ENCODE results near the gene MOV10L1. TPM values are rescaled to one million over a fixed set of nuclear protein-coding genes. Genes with fewer than 3 reads are reported as not detected.
A peak's percentile ranks its signal among the peaks of the same experiment; 100 is the strongest.

MOV10L1 gene
- total and polyA plus RNA-seq, 12 donors: 0.16 to 0.42 (median 0.26) TPM; not detected in 8

- Histone ChIP-seq H3K36me3 (peaks cover 0 to 95% (median 40%) of the 10 kb centered on the region in 9 donors), H3K4me1 (peaks cover 13 to 31% (median 20%) of the 10 kb centered on the region in 9 donors), H3K27ac (no peak overlapping the region), H3K9me3 (no peaks in the 10 kb centered on the region), H3K4me3 (no peak overlapping the region), H3K27me3 (no peaks in the 10 kb centered on the region)
- peak in 1 of 8 donors; percentile 8 for ATAC-seq
- no peak for TF ChIP-seq CTCF (IDR thresholded peaks at IDR 0.05)
- 87 to 93% methylated on average over 31 to 32 of the region's 32 CpGs for WGBS, 2 donors
- no peak for DNase-seq
- intact Hi-C loops (cut with DNase I): loop anchor here in 3 of 10 donors (1.0 to 5.0 kb wide), 3 partner anchors 63 to 64 kb away; no protein-coding TSS in a partner anchor
Measured at GRCh38 chr22:50210378-50211139, 120.8 kb downstream of the MOV10L1 start.

DNA sequence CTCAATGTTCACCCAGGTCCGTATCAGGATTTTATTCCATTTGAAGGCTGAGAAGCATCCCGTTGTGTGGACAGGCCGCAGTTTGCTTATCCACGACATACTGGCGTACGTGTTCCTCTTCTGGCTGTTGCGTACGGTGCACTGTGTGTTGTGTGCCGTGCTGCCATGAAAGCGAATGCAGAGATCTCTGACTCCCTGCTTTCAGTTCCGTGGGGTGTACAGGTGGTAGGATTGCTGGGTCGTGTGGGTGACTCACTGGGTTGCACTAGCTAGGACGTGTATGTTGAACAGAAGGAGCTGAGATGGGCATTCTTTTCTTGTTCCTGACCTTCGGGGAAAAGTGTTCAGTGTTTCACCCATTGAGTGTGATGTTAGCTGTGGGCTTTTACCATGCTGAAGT lies 121.3 kb downstream of the MOV10L1 start:
- peaks cover 0 to 95% (median 45%) of the 10 kb centered on the region in 9 donors for H3K36me3 ChIP-seq
- H3K27me3 ChIP-seq: no peaks in the 10 kb centered on the region
- no peak overlapping the region for H3K27ac ChIP-seq
- no peak overlapping the region for H3K4me3 ChIP-seq
- 87 to 91% methylated on average over 14 of the region's 14 CpGs for WGBS, 2 donors
- peaks cover 9 to 31% (median 14%) of the 10 kb centered on the region in 9 donors for H3K4me1 ChIP-seq
- TF ChIP-seq CTCF (IDR thresholded peaks at IDR 0.05): no peak
- H3K9me3 ChIP-seq: no peaks in the 10 kb centered on the region
- DNase-seq (no peak), ATAC-seq (no peak)
- intact Hi-C loops (cut with DNase I): loop anchor here in 2 of 10 donors (2.0 to 5.0 kb wide), 2 partner anchors 64 kb away; no protein-coding TSS in a partner anchor

Other genes starting within 250 kb of the MOV10L1 start
- 1 to 10 TPM; 3.5 to 5.9 (median 4.4) TPM for gene ZBED4, start 236.2 kb upstream of the MOV10L1 start, total RNA-seq
- 1 to 10 TPM; 2.6 to 3.2 TPM for gene ZBED4, start 236.2 kb upstream of the MOV10L1 start, polyA plus RNA-seq
- 10 to 100 TPM in 9 of 10 donors, 1 to 10 TPM in 1; 9.6 to 19.8 (median 16.0) TPM for gene ALG12, start 171.6 kb upstream of the MOV10L1 start, total RNA-seq
- gene ALG12, start 171.6 kb upstream of the MOV10L1 start, polyA plus RNA-seq: 10 to 100 TPM in 1 of 2 donors, 1 to 10 TPM in 1; 9.7 to 10.4 TPM
- 10 to 100 TPM; 13.0 to 32.5 (median 19.2) TPM for gene CRELD2, start 171.4 kb upstream of the MOV10L1 start, total RNA-seq
- 10 to 100 TPM; 11.0 to 90.0 TPM for gene CRELD2, start 171.4 kb upstream of the MOV10L1 start, polyA plus RNA-seq
- gene PIM3, start 129.2 kb upstream of the MOV10L1 start, total RNA-seq: 10 to 100 TPM; 27.4 to 81.6 (median 41.6) TPM
- gene PIM3, start 129.2 kb upstream of the MOV10L1 start, polyA plus RNA-seq: 10 to 100 TPM; 43.9 to 62.0 TPM
- under 1 TPM in 1 of 10 donors, not detected in 9; 0.11 TPM for gene IL17REL, start 77.2 kb upstream of the MOV10L1 start, total RNA-seq
- not detected for gene IL17REL, start 77.2 kb upstream of the MOV10L1 start, polyA plus RNA-seq
- gene TTLL8, start 31.7 kb upstream of the MOV10L1 start, total RNA-seq: not detected
- gene TTLL8, start 31.7 kb upstream of the MOV10L1 start, polyA plus RNA-seq: not detected
- gene MLC1, start 4.6 kb upstream of the MOV10L1 start, total RNA-seq: 1 to 10 TPM in 1 of 10 donors, under 1 TPM in 5, not detected in 4; 0.11 to 1.6 (median 0.37) TPM
- under 1 TPM; 0.03 to 0.07 TPM for gene MLC1, start 4.6 kb upstream of the MOV10L1 start, polyA plus RNA-seq
- gene PANX2, start 80.7 kb downstream of the MOV10L1 start, total RNA-seq: under 1 TPM in 7 of 10 donors, not detected in 3; 0.15 to 0.61 (median 0.22) TPM
- under 1 TPM; 0.07 to 0.09 TPM for gene PANX2, start 80.7 kb downstream of the MOV10L1 start, polyA plus RNA-seq
- 10 to 100 TPM; 13.6 to 24.9 (median 16.4) TPM for gene TRABD, start 95.9 kb downstream of the MOV10L1 start, total RNA-seq
- gene TRABD, start 95.9 kb downstream of the MOV10L1 start, polyA plus RNA-seq: 10 to 100 TPM; 31.6 to 40.8 TPM
- 10 to 100 TPM in 9 of 10 donors, 1 to 10 TPM in 1; 9.6 to 24.6 (median 11.9) TPM for gene SELENOO, start 111.0 kb downstream of the MOV10L1 start, total RNA-seq
- gene SELENOO, start 111.0 kb downstream of the MOV10L1 start, polyA plus RNA-seq: 10 to 100 TPM; 22.6 to 29.8 TPM
- gene TUBGCP6, start 155.0 kb downstream of the MOV10L1 start, total RNA-seq: 10 to 100 TPM; 15.5 to 23.3 (median 18.5) TPM
- gene TUBGCP6, start 155.0 kb downstream of the MOV10L1 start, polyA plus RNA-seq: 10 to 100 TPM; 14.2 to 40.7 TPM
- 10 to 100 TPM in 6 of 10 donors, 1 to 10 TPM in 4; 7.1 to 16.7 (median 10.3) TPM for gene HDAC10, start 161.3 kb downstream of the MOV10L1 start, total RNA-seq
- gene HDAC10, start 161.3 kb downstream of the MOV10L1 start, polyA plus RNA-seq: 10 to 100 TPM in 1 of 2 donors, 1 to 10 TPM in 1; 7.9 to 20.3 TPM
- 10 to 100 TPM; 10.6 to 21.9 (median 16.1) TPM for gene MAPK12, start 171.7 kb downstream of the MOV10L1 start, total RNA-seq
- gene MAPK12, start 171.7 kb downstream of the MOV10L1 start, polyA plus RNA-seq: 10 to 100 TPM; 14.8 to 23.0 TPM
- 10 to 100 TPM in 2 of 10 donors, 1 to 10 TPM in 8; 4.3 to 11.3 (median 7.1) TPM for gene MAPK11, start 180.4 kb downstream of the MOV10L1 start, total RNA-seq
- gene MAPK11, start 180.4 kb downstream of the MOV10L1 start, polyA plus RNA-seq: 10 to 100 TPM; 11.6 to 18.0 TPM
- 100 to 1,000 TPM in 1 of 10 donors, 10 to 100 TPM in 9; 43.0 to 101 (median 57.8) TPM for gene PLXNB2, start 217.6 kb downstream of the MOV10L1 start, total RNA-seq
- 10 to 100 TPM; 33.5 to 71.0 TPM for gene PLXNB2, start 217.6 kb downstream of the MOV10L1 start, polyA plus RNA-seq
- 1 to 10 TPM; 1.1 to 3.6 (median 2.0) TPM for gene DENND6B, start 237.0 kb downstream of the MOV10L1 start, total RNA-seq
- 1 to 10 TPM; 1.7 to 3.1 TPM for gene DENND6B, start 237.0 kb downstream of the MOV10L1 start, polyA plus RNA-seq

Data from heart right ventricle (tissue), 16 donors.